HG02571 (cell line): Measurements from ENCODE around the gene CMTM7.

Experiments
- ATAC-seq: cut with Tn5 transposase; IDR thresholded peaks from one replicate; pipeline ENCODE4 v1.9.1; 2021; ENCODE audit warnings: mild to moderate bottlenecking, moderate library complexity; ENCODE audit not compliant: unreplicated experiment

The CMTM7 gene

GRCh38 chr3:32391643-32392535 is at the start of gene CMTM7:
TSS of gene CMTM7 (plus strand) at chr3:32391853. CDS start at chr3:32391907, 54 bp downstream.
- peak; percentile 57 for ATAC-seq

DNA sequence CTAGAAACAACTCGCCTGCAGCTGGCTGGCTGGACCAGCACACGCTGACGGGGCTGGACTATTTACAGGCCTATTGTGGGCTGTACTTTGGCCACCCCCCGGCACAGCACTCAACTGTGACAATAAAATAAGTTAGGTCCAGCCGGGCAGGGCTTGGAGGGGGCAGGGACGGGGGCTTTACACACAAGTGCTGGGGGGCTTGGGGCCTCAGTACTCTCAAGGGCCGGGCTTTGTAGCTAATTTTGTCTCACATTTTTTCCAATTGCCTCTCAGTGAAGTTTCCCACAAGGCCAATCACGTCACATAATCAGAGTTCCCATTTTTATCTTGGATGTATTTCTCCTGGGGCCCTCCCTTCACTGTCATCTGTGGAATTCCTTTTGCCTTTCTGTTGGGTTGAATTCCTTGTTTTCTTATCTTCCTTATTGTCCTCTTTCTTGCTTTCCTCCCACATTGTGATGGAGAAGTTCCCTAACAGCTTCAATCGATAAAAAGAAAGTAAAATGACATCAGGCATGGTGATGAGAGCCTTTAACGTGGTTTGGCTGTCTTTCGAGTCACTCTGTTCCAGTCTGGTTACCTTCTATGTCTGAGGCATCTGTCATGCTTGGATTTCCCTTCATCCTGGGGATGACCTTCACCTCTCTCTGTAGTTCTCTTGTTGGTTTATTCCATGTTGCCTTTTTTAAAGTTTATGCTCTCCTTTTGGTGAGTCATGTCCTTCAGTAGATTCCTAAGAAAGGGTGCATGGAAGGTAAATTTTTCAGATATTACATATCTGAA is 44.1 kb upstream of the CMTM7 start:
- no peak for ATAC-seq

DNA sequence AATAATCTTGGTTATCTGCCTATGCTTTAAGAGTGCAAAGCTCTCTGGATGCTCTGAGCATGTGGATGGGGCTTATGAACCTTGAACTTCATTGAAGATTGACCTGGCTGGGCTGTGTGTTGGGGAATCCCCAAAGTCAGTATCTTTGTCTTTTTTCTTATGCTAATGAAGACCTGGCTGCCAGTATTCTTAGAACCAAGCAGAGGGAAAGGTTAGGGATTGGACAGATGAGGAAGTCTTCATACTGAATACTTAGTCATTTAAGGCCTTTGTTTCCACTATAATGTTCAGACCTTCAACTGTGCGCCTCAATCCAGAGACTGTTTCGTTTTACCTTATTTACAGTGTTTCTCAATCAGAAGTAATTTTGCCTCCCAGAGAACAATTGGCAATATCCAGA is 42.5 kb upstream of the CMTM7 start:
- no peak for ATAC-seq

DNA sequence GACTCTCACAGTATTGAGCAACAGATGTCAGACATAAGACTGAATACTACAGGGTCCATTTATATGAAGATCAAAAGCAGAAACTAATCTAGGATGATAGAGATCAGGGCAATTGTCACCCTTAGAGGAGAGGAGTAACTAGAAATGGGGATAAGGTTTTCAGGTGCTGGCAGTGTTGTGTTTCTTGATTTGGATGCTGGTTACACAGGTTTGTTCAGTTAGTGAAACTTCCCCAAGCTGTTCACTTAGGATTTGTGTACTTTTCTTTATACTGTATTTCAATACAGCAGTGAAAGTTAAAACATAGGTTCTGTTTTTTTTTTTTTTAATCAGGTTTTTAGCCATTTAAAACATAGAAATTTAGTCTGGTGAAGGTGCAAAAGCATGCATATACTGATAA is 39.1 kb upstream of the CMTM7 start:
- no peak for ATAC-seq

- ATAC-seq = no peak
Measured at GRCh38 chr3:32353351-32353750, 38.3 kb upstream of the CMTM7 start.

DNA sequence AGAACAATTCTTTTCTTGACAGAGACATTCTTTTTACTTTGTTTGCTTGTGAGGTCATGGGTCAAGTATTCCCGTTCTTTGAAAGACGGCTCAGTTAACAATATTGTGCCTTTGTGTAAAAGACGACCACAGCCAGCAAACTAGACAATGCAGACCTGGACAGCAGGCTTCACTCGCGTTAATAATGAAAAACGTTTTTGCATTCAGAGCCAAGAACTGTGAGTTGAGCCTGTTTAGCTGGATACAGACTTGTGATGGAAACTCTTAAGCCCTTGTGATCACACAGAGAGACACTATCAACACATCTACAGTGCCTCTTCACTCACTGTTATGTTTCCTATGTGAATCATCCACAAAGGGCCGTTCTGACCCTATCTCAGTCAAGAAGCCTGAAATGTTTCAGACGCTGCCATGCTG is 37.3 kb upstream of the CMTM7 start:
- no peak for ATAC-seq

DNA sequence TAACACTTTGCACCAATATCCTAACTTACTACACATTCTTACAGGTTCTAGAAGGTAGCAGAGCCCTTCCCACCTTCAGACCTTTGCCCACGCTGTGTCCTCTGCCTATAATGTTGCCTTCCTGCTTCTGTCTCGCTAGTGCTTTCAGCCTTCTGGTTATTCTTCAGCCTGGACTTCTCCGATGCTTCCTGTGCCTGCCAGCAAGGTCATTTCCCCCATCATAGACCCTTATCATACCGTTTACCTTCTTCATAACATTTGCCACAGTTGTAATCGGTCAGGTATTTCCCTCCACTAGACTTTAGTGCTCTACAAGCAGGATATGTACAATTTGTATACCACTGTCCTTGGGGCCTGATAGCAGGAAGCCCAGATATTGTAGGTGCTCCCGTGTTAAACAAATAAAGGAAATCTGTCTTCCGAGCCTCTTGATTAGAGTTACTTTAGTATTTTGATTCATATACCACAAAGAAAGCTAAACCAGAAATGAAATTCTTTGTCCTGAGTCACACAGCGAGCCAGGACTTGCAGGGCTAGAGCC is 35.8 kb upstream of the CMTM7 start:
- ATAC-seq = no peak

DNA sequence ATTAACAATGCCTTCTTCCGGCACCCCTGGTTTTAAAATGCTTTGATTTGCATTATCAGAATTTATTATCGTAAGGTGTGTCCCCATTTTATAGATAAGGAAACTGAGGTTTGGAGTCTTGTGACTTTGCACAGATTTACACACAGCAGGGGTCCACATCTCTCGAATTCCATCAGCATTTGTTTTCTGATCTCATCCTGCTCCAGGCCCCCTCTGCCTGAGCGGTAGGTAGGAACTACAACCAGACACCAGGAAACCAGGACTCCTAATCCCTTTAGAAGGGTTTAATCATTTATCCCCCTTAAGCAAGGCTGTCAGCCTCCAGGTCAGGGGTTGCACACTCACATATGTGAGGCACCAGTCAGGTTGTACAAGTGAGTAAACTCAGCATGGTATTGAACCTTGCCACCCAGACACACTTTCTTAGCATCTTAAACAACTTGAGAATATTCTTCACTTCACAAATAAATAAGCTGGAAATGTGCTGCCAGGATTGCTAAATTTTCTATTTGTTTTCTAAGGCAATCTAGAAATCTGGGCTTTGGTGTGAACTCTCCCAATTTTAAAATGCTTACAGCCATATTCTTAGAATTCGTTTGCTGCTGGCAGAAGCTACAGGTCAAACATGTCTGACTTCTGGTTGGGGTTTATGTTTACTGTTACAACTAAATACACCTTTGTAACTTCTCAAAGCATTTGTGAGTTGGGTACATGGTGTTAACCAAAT is 31.7 kb upstream of the CMTM7 start:
- ATAC-seq = no peak

DNA sequence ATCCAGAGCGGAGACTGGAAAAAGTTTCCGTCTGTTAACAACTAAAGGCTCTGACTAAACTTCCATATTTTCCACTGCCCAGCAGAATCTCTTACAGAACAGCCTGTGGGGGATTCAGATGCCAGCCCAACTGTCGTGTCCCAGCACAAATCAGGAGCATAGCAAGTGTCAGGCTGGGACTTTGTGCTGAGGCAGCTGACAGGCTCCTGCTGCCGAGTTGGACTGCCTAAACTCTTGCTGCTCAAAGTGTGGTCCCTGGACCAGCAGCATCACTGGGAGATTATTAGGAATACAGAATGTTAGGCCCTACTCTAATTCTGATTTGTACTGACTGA is 31.2 kb upstream of the CMTM7 start:
- no peak for ATAC-seq

DNA sequence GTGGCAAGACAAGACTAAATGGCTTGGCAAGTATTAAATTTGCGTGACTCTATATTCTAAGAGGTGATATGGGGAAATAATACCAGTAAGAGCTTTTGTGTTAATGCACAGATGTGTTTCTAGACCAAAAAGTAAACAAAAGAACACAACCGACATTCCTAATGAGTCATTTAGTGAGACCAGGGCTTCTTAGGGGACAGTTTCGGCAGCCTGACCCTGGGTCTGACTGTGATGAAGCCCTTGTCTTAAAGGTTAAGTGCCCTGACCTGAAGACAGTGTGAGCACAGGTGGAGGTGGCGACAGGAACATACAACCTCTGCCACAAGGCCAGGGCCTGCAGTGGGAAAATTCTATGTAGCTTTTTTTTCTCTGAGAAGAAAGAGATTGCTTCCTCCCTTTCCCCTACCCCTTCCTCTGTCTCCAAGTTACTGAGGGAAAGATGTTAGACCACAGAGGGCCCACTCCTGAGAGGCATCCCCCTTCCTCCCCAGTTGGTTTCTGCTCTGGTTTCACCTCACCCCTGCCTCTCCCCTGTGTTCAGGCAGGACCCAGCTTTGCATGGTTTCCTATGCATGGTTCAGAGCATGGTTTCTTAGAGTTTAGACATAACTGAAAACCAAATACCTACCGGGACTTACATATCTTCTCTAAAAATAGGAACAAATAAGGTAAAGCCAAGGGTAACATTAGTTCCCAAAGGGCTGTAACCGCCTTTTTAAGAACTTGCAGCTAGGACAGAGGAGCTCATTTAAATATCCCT is 24.8 kb upstream of the CMTM7 start:
- ATAC-seq = no peak

GRCh38 chr3:32367442-32367841 is 24.2 kb upstream of the CMTM7 start:
- ATAC-seq = no peak

- no peak for ATAC-seq
Measured at GRCh38 chr3:32371461-32372212, 20.0 kb upstream of the CMTM7 start.

GRCh38 chr3:32372213-32372490 is 19.5 kb upstream of the CMTM7 start:
- ATAC-seq = no peak

DNA sequence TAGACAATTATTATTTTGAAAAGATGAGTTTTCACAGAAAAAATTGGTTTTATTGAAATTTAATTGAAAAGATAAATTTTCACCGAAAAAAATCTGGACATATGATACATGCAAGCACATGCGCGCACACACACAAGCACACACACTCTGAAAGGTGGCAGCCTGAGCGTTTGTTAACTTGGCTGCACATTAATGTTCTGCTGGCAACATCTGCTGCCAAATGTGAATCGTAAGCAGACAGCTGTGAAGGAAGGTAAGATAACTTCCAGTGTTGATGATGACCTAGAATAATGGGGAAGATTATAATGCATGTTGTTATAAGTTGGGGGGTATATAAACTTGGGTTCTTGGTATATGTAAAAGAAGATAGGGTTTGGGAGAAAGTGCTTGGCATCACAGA is 18.4 kb upstream of the CMTM7 start:
- no peak for ATAC-seq

DNA sequence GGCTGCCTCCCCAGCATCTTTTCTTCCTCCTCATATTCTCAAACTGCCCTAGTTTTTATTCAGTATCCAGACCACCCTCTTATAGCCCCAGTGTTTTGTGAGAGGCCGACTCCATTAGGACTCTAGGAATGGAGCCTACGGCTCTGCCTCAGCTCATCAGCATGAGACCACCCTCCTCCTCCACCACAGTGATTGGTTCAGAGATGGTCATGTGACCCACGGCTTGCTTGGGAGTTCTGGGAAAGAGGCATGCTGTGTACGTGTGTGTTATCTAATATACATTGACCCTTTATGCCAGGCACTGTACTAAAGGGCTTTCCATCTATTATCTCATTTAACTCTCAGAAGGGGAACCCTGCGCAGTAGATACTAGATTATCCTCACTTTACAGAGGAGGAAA is 17.8 kb upstream of the CMTM7 start:
- ATAC-seq = no peak

- ATAC-seq = peak; percentile 58
Measured at GRCh38 chr3:32374788-32375595, 16.7 kb upstream of the CMTM7 start.

GRCh38 chr3:32375596-32375930 is 16.1 kb upstream of the CMTM7 start:
- ATAC-seq = no peak

DNA sequence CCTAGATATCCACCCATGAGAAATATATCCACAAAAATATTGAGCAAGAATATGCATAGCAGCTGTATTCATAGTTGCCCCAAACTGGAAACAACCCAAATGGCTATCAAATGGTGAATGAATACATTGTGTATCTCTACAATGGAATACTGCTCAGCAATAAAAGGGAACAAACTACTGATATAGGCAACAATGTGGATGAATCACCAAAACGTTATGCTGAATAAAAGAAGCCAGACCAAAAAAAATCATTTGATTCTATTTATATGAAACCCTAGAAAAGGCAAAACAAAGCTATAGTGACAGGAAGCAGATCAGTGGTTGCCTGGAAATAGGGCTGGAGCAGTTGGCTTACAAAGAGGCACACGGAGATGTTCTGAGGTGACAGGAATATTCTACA is 15.5 kb upstream of the CMTM7 start:
- no peak for ATAC-seq

DNA sequence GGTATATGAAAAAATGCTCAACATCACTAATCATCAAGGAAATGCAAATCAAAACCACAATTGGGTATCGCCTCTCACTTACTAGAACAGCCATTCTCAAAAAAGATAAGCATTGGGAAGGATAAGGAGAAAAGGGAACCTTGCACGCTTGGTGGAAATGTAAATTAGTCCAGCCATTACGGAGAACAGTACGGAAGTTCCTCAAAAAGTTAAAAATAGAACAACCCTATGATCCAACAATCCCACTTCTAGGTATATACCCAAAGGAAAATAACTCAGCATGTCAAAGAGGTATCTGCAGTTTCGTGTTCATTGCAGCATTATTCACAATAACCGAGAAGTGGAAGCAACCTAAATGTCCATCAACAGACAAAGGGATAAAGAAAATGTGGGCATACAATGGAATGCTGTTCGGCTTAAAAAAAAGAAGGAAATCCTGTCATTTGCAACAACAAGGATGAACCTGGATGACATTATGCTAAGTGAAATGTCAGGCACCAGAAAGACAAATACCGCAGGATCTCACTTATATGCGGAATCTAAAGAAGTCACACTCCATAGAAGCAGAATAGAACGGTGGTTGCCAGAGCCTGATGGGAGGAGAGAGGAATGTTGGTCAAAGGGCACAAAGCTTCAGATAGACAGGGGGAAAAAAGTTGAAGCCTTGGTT is 11.7 kb upstream of the CMTM7 start:
- no peak for ATAC-seq
